Measurements from ENCODE around the gene RXRB.

DNA sequence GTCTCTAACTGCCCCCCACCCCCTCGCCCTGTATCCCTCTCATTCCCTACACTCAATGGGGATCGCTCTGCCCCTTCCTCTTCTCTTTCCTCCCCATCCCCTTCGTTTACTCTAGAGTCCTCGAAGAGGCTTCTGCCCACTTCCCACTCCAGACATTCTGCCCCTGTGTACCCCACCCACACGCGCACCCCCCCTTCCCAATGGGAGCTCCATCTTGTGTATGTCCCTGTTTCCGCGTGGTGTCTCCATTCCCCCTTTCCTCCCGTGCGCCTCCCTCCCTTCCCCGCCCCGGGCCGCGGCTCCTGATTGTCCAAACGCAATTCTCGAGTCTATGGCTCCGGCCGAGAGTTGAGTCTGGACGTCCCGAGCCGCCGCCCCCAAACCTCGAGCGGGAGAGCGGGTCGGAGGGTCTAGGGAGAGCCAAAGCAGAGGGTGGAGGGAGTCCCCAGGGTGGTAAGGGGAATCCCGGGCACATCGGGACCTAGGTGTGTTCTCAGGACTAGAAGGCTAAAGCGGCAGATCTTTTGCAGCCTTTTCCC, 7.2 kb upstream of the RXRB start:
- TF ChIP-seq, protein P1, sequence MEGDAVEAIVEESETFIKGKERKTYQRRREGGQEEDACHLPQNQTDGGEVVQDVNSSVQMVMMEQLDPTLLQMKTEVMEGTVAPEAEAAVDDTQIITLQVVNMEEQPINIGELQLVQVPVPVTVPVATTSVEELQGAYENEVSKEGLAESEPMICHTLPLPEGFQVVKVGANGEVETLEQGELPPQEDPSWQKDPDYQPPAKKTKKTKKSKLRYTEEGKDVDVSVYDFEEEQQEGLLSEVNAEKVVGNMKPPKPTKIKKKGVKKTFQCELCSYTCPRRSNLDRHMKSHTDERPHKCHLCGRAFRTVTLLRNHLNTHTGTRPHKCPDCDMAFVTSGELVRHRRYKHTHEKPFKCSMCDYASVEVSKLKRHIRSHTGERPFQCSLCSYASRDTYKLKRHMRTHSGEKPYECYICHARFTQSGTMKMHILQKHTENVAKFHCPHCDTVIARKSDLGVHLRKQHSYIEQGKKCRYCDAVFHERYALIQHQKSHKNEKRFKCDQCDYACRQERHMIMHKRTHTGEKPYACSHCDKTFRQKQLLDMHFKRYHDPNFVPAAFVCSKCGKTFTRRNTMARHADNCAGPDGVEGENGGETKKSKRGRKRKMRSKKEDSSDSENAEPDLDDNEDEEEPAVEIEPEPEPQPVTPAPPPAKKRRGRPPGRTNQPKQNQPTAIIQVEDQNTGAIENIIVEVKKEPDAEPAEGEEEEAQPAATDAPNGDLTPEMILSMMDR (IDR thresholded peaks at IDR 0.05; ENCODE audit: control extremely low read depth in 1 of 3, insufficient read depth in 1 of 3, low read depth in 1 of 3, low read length in 3 of 3) = no peak
- TF ChIP-seq POLR2AphosphoS5 (IDR thresholded peaks at IDR 0.05; ENCODE audit: low read depth, low read length) (no peak), SP1 (IDR thresholded peaks at IDR 0.05; ENCODE audit: low read depth, low read length) (no peak), ASH2L (IDR thresholded peaks at IDR 0.05; ENCODE audit: low read length) (no peak), SIX5 (IDR thresholded peaks at IDR 0.05; ENCODE audit: low read depth, low read length) (no peak), EP300 (IDR thresholded peaks at IDR 0.05; ENCODE audit: borderline replicate concordance in 1 of 2, low read depth in 2 of 2, low read length in 2 of 2) (no peak), CREB1 (IDR thresholded peaks at IDR 0.05) (no peak; the same call in 1 of the 2 replicates), JUN (IDR thresholded peaks at IDR 0.05; ENCODE audit: low read depth, low read length) (no peak), BRCA1 (IDR thresholded peaks at IDR 0.05; ENCODE audit: low read depth, low read length) (no peak), YY1 (IDR thresholded peaks at IDR 0.05; ENCODE audit: low read depth, low read length) (no peak), POLR2A (IDR thresholded peaks at IDR 0.05; ENCODE audit: control extremely low read depth in 1 of 2, low read depth in 2 of 2, low read length in 2 of 2) (no peak), GTF2F1 (IDR thresholded peaks at IDR 0.05; ENCODE audit: borderline replicate concordance, low read depth, low read length) (no peak), RNF2 (IDR thresholded peaks at IDR 0.05; ENCODE audit: borderline replicate concordance, low read depth, low read length, missing control alignments, poor library complexity, severe bottlenecking) (no peak)

All from H1 (cell line).